CD4-positive, alpha-beta memory T cell (primary cell): ENCODE data around the gene FIBP. TPM values are rescaled to one million over a fixed set of nuclear protein-coding genes. Genes with fewer than 3 reads are reported as not detected.
A peak's percentile ranks its signal among the peaks of the same experiment; 100 is the strongest.

Experiments
- CTCF ChIA-PET: fragments of 350-600 bp; sonication (Branson Sonifier 250); formaldehyde crosslinking; loops from one replicate; lab custom pipeline; 2021; ENCODE audit warnings: inconsistent platforms; ENCODE audit not compliant: partially characterized antibody; lab: Charles Lee
- POLR2A ChIA-PET: fragments of 350-600 bp; sonication (Branson Sonifier 250); formaldehyde crosslinking; loops from one replicate; lab custom pipeline; 2021; ENCODE audit not compliant: partially characterized antibody; lab: Charles Lee
- DNase-seq, 5 donors: peaks; one replicate each; pipeline versions ENCODE4 v3.0.0 to v3.0.0-alpha.2; 2020 to 2022; ENCODE audit warnings: mixed read lengths in 1 of 5
- H3K27ac ChIP-seq: one replicate; pipeline ENCODE4 v1.7.0; 2013; ENCODE audit warnings: low read depth, low read length
- H3K27me3 ChIP-seq: 2 replicates; pipeline ENCODE4 v1.7.0; 2013; ENCODE audit warnings: mild to moderate bottlenecking, low read length, moderate library complexity; ENCODE audit not compliant: insufficient read depth
- H3K36me3 ChIP-seq: 2 replicates; pipeline ENCODE4 v1.7.0; 2013; ENCODE audit warnings: mild to moderate bottlenecking, low read length, moderate library complexity; ENCODE audit not compliant: insufficient read depth
- H3K4me1 ChIP-seq: 2 replicates; pipeline ENCODE4 v1.7.0; 2013; ENCODE audit warnings: mild to moderate bottlenecking, low read length, moderate library complexity; ENCODE audit not compliant: insufficient read depth
- H3K4me3 ChIP-seq, 2 donors: one replicate each; pipeline ENCODE4 v1.7.0; 2013; ENCODE audit warnings: low read length in 2 of 2, mild to moderate bottlenecking in 1 of 2
- H3K9me3 ChIP-seq, 2 donors: one replicate each; pipeline ENCODE4 v1.7.0; 2013; ENCODE audit warnings: low read length in 2 of 2, control low read depth in 1 of 2; ENCODE audit not compliant: control insufficient read depth in 1 of 2
- H3K27ac Mint-ChIP-seq, 7 donors: one replicate each; pipeline ENCODE4 v1.8.0; 2020 to 2021; ENCODE audit warnings: mixed read lengths in 7 of 7, mild to moderate bottlenecking in 6 of 7, inconsistent platforms in 3 of 7, moderate library complexity in 3 of 7
- H3K27me3 Mint-ChIP-seq, 2 donors: one replicate each; pipeline ENCODE4 v1.8.0; 2020 to 2021; ENCODE audit warnings: mixed read lengths in 2 of 2
- H3K36me3 Mint-ChIP-seq, 2 donors: one replicate each; pipeline ENCODE4 v1.8.0; 2020 to 2021; ENCODE audit warnings: mixed read lengths in 2 of 2, inconsistent platforms in 1 of 2, mild to moderate bottlenecking in 1 of 2
- H3K4me1 Mint-ChIP-seq, 4 donors: one replicate each; pipeline ENCODE4 v1.8.0; 2020 to 2021; ENCODE audit warnings: mixed read lengths in 4 of 4, mild to moderate bottlenecking in 1 of 4
- H3K4me3 Mint-ChIP-seq, 8 donors: one replicate each; pipeline ENCODE4 v1.8.0; 2020 to 2021; ENCODE audit warnings: mixed read lengths in 8 of 8, mild to moderate bottlenecking in 7 of 8, moderate library complexity in 6 of 8, inconsistent platforms in 3 of 8
- H3K9me3 Mint-ChIP-seq, 8 donors: one replicate each; pipeline ENCODE4 v1.8.0; 2020 to 2021; ENCODE audit warnings: mixed read lengths in 8 of 8, mild to moderate bottlenecking in 5 of 8, inconsistent platforms in 3 of 8, moderate library complexity in 1 of 8
- intact Hi-C: fragments of 100-400 bp; cut with micrococcal nuclease; formaldehyde crosslinking; loops from one replicate; pipeline ENCODE4 v1.15.1; 2023
- polyA plus RNA-seq, 2 donors: library from polyadenylated mRNA; unstranded; fragments of 300-500 nt; fragmentation: Illumina TruSeq; gene quantifications; one replicate each; pipeline ENCODE4 v1.2.3, GENCODE V29; 2021
- total RNA-seq, 2 experiments: library from RNA; stranded (reverse); gene quantifications; one replicate each; pipeline ENCODE4 v1.2.3, GENCODE V29; 2021

FIBP gene
- total and polyA plus RNA-seq, 4 experiments from 2014 or later: 39.9 to 99.0 (median 60.7) TPM

- Histone ChIP-seq H3K27me3 (no peaks in the 10 kb centered on the region), H3K4me1 (peaks cover 40% of the 10 kb centered on the region), H3K9me3 (no peaks in the 10 kb centered on the region), H3K27ac (peak overlapping the region; percentile 85), H3K36me3 (peaks cover 46% of the 10 kb centered on the region), H3K4me3 (peak overlapping the region; percentile 17 to 81)
- intact Hi-C loops: no loop called here
- H3K4me1 Mint-ChIP-seq: peaks cover 20 to 48% (median 34%) of the 10 kb centered on the region in 4 donors
- CTCF ChIA-PET: interaction anchor here (0.9 to 11.0 kb wide), 8 partner anchors 8 to 145 kb away, joined by 3 to 281 read pairs (median 14); partner anchors contain the start of genes BANF1, CCDC85B, EFEMP2 and EIF1AD
- peaks cover 23 to 57% of the 10 kb centered on the region in 2 donors for H3K36me3 Mint-ChIP-seq
- peak overlapping the region; percentile 72 to 92 (median 91) for H3K27ac Mint-ChIP-seq
- no peaks in the 10 kb centered on the region for H3K27me3 Mint-ChIP-seq
- DNase-seq: no peak
- peaks cover 0 to 6% (median 0%) of the 10 kb centered on the region in 8 donors for H3K9me3 Mint-ChIP-seq
- peak overlapping the region; percentile 93 to 99 (median 96) for H3K4me3 Mint-ChIP-seq
- POLR2A ChIA-PET: interaction anchor here (1.1 to 8.5 kb wide), 16 partner anchors 10 to 739 kb away, joined by 3 to 435 read pairs (median 23); partner anchors contain the start of genes AP5B1, BANF1, C11orf68 and CCDC85B
Observed at GRCh38 chr11:65861165-65861505, 27.1 kb downstream of the FIBP start.

DNA sequence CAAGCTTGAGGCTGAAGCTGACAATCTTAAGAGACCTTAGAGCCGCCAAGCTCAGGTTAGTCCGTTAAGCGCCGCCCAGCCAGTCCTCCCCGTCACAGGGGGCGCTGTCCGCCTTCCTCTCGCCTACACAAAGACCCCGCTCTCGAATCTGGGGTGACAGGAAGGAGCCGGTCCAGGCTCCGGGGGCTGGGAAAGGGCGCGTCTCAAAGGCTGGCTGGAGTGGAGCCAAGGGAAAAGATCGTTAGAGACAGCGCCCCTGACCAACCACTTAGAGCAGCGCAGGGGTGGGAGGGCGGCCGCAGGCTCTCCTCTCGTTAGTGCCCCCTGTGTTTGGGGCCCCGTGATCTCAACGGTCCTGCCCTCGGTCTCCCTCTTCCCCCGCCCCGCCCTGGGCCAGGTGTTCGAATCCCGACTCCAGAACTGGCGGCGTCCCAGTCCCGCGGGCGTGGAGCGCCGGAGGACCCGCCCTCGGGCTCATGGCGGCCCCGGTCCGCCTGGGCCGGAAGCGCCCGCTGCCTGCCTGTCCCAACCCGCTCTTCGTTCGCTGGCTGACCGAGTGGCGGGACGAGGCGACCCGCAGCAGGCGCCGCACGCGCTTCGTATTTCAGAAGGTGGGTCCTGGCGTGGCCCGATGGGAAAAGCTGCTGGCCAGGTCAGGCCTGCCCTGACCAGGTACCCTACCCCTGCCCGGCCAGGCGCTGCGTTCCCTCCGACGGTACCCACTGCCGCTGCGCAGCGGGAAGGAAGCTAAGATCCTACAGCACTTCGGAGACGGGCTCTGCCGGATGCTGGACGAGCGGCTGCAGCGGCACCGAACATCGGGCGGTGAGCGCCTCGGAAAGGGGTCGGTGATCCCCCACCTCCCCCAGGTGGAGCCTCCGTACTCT, 27.8 kb downstream of the FIBP start, which contains the start of gene MUS81:
Gene MUS81 (plus strand): TSS at position 156 of the 887 bp plus-strand sequence. CDS start 321 bp downstream, at position 477.
- peaks cover 46% of the 10 kb centered on the region for H3K4me1 ChIP-seq
- peaks cover 29 to 59% of the 10 kb centered on the region in 2 donors for H3K36me3 Mint-ChIP-seq
- H3K4me3 Mint-ChIP-seq: peak within 1 kb of the TSS; percentile 93 to 99 (median 96)
- H3K27me3 Mint-ChIP-seq: no peaks in the 10 kb centered on the region
- peaks cover 46% of the 10 kb centered on the region for H3K36me3 ChIP-seq
- peaks cover 0 to 6% (median 0%) of the 10 kb centered on the region in 8 donors for H3K9me3 Mint-ChIP-seq
- peak; percentile 93 to 96 (median 94) for DNase-seq
- peak within 1 kb of the TSS; percentile 55 to 81 for H3K4me3 ChIP-seq
- POLR2A ChIA-PET: interaction anchor here (0.5 to 8.5 kb wide), 35 partner anchors 9 to 1619 kb away, joined by 3 to 435 read pairs (median 9); partner anchors contain the start of genes AP5B1, BANF1, C11orf68 and CCDC85B
- H3K27me3 ChIP-seq: no peaks in the 10 kb centered on the region
- H3K27ac ChIP-seq: peak within 1 kb of the TSS; percentile 85
- intact Hi-C loops: loop anchor here (1.0 kb wide), 2 partner anchors 24 to 101 kb away; partner anchors contain the start of gene SART1
- H3K27ac Mint-ChIP-seq: peak within 1 kb of the TSS; percentile 92 to 99 (median 97)
- CTCF ChIA-PET: interaction anchor here (0.6 to 11.0 kb wide), 28 partner anchors 8 to 757 kb away, joined by 3 to 281 read pairs (median 4); partner anchors contain the start of genes BANF1, C11orf68, CCDC85B and DRAP1
- H3K4me1 Mint-ChIP-seq: peaks cover 25 to 54% (median 39%) of the 10 kb centered on the region in 4 donors
- H3K9me3 ChIP-seq: no peaks in the 10 kb centered on the region

DNA sequence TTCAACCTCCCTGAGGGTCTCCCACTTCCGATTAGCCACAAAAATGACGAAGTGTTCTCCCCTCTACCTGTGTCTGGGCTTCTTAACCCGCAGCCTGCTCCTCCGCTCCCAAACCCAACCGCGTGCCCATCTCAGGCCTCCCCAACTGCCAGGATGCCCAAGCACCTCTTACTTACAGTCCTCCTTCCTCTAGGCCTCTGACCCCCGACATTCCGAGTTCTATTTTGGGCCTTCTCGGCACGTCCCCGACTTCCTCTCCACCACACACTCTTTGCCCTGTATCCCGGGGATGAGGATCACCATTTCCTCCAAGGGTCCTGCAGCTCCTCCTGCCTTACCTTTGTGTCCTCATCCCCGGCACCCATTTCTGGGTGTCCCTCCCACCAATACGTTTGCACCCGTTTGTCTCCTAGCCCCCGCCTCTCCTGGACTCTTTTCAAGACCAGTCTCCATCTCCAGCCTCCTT, 28.4 kb downstream of the FIBP start:
- Histone ChIP-seq H3K4me3 (peak overlapping the region; percentile 17 to 81), H3K9me3 (no peaks in the 10 kb centered on the region), H3K36me3 (peaks cover 46% of the 10 kb centered on the region), H3K27ac (peak overlapping the region; percentile 85), H3K4me1 (peaks cover 53% of the 10 kb centered on the region), H3K27me3 (no peaks in the 10 kb centered on the region)
- H3K27ac Mint-ChIP-seq: peak overlapping the region; percentile 92 to 99 (median 97)
- intact Hi-C loops: loop anchor here (1.0 to 10.0 kb wide), 5 partner anchors 13 to 725 kb away; partner anchors contain the start of genes EFEMP2, RELA, SART1 and SYVN1
- H3K27me3 Mint-ChIP-seq: no peaks in the 10 kb centered on the region
- ChIA-PET POLR2A (interaction anchor here (0.7 to 8.5 kb wide), 44 partner anchors 9 to 1619 kb away, joined by 3 to 435 read pairs (median 5); partner anchors contain the start of genes AP5B1, BANF1, C11orf68 and CCDC85B), CTCF (interaction anchor here (0.6 to 11.0 kb wide), 30 partner anchors 8 to 758 kb away, joined by 3 to 281 read pairs (median 3); partner anchors contain the start of genes BANF1, C11orf68, CCDC85B and DRAP1)
- H3K36me3 Mint-ChIP-seq: peaks cover 30 to 57% of the 10 kb centered on the region in 2 donors
- peaks cover 0 to 6% (median 0%) of the 10 kb centered on the region in 8 donors for H3K9me3 Mint-ChIP-seq
- H3K4me3 Mint-ChIP-seq: peak overlapping the region; percentile 93 to 99 (median 96)
- no peak for DNase-seq
- H3K4me1 Mint-ChIP-seq: peaks cover 28 to 58% (median 43%) of the 10 kb centered on the region in 4 donors

GRCh38 chr11:65859095-65859811, 29.0 kb downstream of the FIBP start:
- H3K9me3 Mint-ChIP-seq: peaks cover 0 to 6% (median 0%) of the 10 kb centered on the region in 8 donors
- peak overlapping the region; percentile 55 to 81 for H3K4me3 ChIP-seq
- H3K36me3 Mint-ChIP-seq: peaks cover 36 to 60% of the 10 kb centered on the region in 2 donors
- DNase-seq: peak; percentile 89 to 98 (median 92)
- intact Hi-C loops: loop anchor here (2.0 to 10.0 kb wide), 3 partner anchors 14 to 724 kb away; partner anchors contain the start of genes EFEMP2, RELA and SYVN1
- no peaks in the 10 kb centered on the region for H3K27me3 ChIP-seq
- ChIA-PET POLR2A (interaction anchor here (0.7 to 8.5 kb wide), 40 partner anchors 8 to 1618 kb away, joined by 3 to 435 read pairs (median 5); partner anchors contain the start of genes BANF1, C11orf68, CCDC85B and CTSW), CTCF (interaction anchor here (0.7 to 11.0 kb wide), 26 partner anchors 7 to 759 kb away, joined by 3 to 281 read pairs (median 4); partner anchors contain the start of genes BANF1, C11orf68, CCDC85B and DRAP1)
- peaks cover 46% of the 10 kb centered on the region for H3K36me3 ChIP-seq
- H3K27me3 Mint-ChIP-seq: no peaks in the 10 kb centered on the region
- H3K4me1 Mint-ChIP-seq: peaks cover 33 to 64% (median 48%) of the 10 kb centered on the region in 4 donors
- H3K4me1 ChIP-seq: peaks cover 59% of the 10 kb centered on the region
- no peaks in the 10 kb centered on the region for H3K9me3 ChIP-seq
- H3K4me3 Mint-ChIP-seq: peak overlapping the region; percentile 93 to 99 (median 96)
- H3K27ac ChIP-seq: peak overlapping the region; percentile 85
- H3K27ac Mint-ChIP-seq: peak overlapping the region; percentile 92 to 99 (median 97)

GRCh38 chr11:65858681-65859087, 29.6 kb downstream of the FIBP start:
- POLR2A ChIA-PET: interaction anchor here (0.6 to 8.5 kb wide), 37 partner anchors 8 to 1541 kb away, joined by 3 to 435 read pairs (median 5); partner anchors contain the start of genes BANF1, C11orf68, CCDC85B and CTSW
- peak in 1 of 5 donors; percentile 23 for DNase-seq

More at GRCh38 chr11:65858681-65859087, 29.6 kb downstream of the FIBP start:
- no peaks in the 10 kb centered on the region for H3K27me3 Mint-ChIP-seq
- H3K27ac ChIP-seq: peak overlapping the region; percentile 85
- CTCF ChIA-PET: interaction anchor here (0.6 to 11.0 kb wide), 9 partner anchors 13 to 186 kb away, joined by 3 to 281 read pairs (median 3); partner anchors contain the start of genes CCDC85B, EFEMP2, FIBP and KAT5
- intact Hi-C loops: loop anchor here (1.0 to 10.0 kb wide), 9 partner anchors 14 to 724 kb away; partner anchors contain the start of genes BANF1, C11orf68, CCDC85B and DRAP1
- H3K4me1 ChIP-seq: peaks cover 63% of the 10 kb centered on the region
- H3K36me3 Mint-ChIP-seq: peaks cover 42 to 63% of the 10 kb centered on the region in 2 donors
- peak overlapping the region; percentile 93 to 99 (median 96) for H3K4me3 Mint-ChIP-seq
- peaks cover 46% of the 10 kb centered on the region for H3K36me3 ChIP-seq
- peaks cover 33 to 70% (median 52%) of the 10 kb centered on the region in 4 donors for H3K4me1 Mint-ChIP-seq
- H3K4me3 ChIP-seq: peak overlapping the region; percentile 55 to 81
- no peaks in the 10 kb centered on the region for H3K27me3 ChIP-seq
- peaks cover 0 to 6% (median 0%) of the 10 kb centered on the region in 8 donors for H3K9me3 Mint-ChIP-seq
- no peaks in the 10 kb centered on the region for H3K9me3 ChIP-seq
- H3K27ac Mint-ChIP-seq: peak overlapping the region; percentile 91 to 99 (median 97)
